HG03457 (cell line): Measurements from ENCODE around the gene WBP2.
"Not testable (repeated sequence)": the region's sequence is repeated elsewhere in the genome, so short reads cannot be mapped to it uniquely, and the experiment has no call there.

Experiments
- ATAC-seq: cut with Tn5 transposase; IDR thresholded peaks from one replicate; pipeline ENCODE4 v1.9.1; 2021; ENCODE audit warnings: moderate number of reproducible peaks; ENCODE audit not compliant: unreplicated experiment

WBP2 gene

GRCh38 chr17:75889454-75889853 is 34.3 kb upstream of the WBP2 start:
- ATAC-seq = no peak

- ATAC-seq = no peak
Measured at GRCh38 chr17:75888484-75888883, 33.3 kb upstream of the WBP2 start.

GRCh38 chr17:75885860-75886259 is 30.7 kb upstream of the WBP2 start:
- not testable (repeated sequence) for ATAC-seq

GRCh38 chr17:75885431-75885830 is 30.3 kb upstream of the WBP2 start:
- no peak for ATAC-seq

- ATAC-seq = no peak
Measured at GRCh38 chr17:75881678-75882454, 26.7 kb upstream of the WBP2 start.

- ATAC-seq = no peak
Measured at GRCh38 chr17:75880266-75880665, 25.1 kb upstream of the WBP2 start.

GRCh38 chr17:75878174-75878998 is 23.3 kb upstream of the WBP2 start, which contains the start of gene TRIM47:
TRIM47 (minus strand) TSS chr17:75878581; CDS start chr17:75878548, 33 bp downstream.
- no peak for ATAC-seq

GRCh38 chr17:75877752-75878173 is 22.6 kb upstream of the WBP2 start:
- no peak for ATAC-seq

GRCh38 chr17:75876938-75877751 is 22.0 kb upstream of the WBP2 start:
- no peak for ATAC-seq

- no peak for ATAC-seq
Measured at GRCh38 chr17:75876190-75876937, 21.2 kb upstream of the WBP2 start.

- ATAC-seq = no peak
Measured at GRCh38 chr17:75875940-75876189, 20.7 kb upstream of the WBP2 start.

GRCh38 chr17:75875182-75875939 is 20.2 kb upstream of the WBP2 start:
- ATAC-seq = no peak

- no peak for ATAC-seq
Measured at GRCh38 chr17:75874323-75875181, 19.4 kb upstream of the WBP2 start.

- ATAC-seq = no peak
Measured at GRCh38 chr17:75873587-75874322, 18.6 kb upstream of the WBP2 start.

- ATAC-seq = no peak
Measured at GRCh38 chr17:75872434-75873351, 17.6 kb upstream of the WBP2 start.

GRCh38 chr17:75870228-75870627 is 15.1 kb upstream of the WBP2 start:
- ATAC-seq = not testable (repeated sequence)
